Left lung (tissue), 10 donors: ENCODE measurements around the gene GATA6. TPM values are rescaled to one million over a fixed set of nuclear protein-coding genes. Genes with fewer than 3 reads are reported as not detected.

Experiments used
- ATAC-seq: fragments of 200-7000 bp; cut with Tn5 transposase; one replicate; pipeline ENCODE4 v1.9.1; 2020; ENCODE audit warnings: moderate library complexity
- DNase-seq, 4 donors: peaks; one replicate each; pipeline ENCODE4 v3.0.0-alpha.2; 2013 to 2020
- H3K27ac ChIP-seq, 2 donors: fragments of 200-600 bp; sonication (generic) in 1 of 2; one replicate each; pipeline versions ENCODE4 v1.5.0 to v1.8.0; 2020 to 2021
- H3K27me3 ChIP-seq, 2 donors: fragments of 200-600 bp; sonication (generic) in 1 of 2; one replicate each; pipeline versions ENCODE4 v1.5.0 to v1.8.0; 2020 to 2021
- H3K36me3 ChIP-seq, 2 donors: fragments of 200-600 bp; sonication (generic) in 1 of 2; one replicate each; pipeline versions ENCODE4 v1.5.0 to v1.8.0; 2020 to 2021
- H3K4me1 ChIP-seq, 2 donors: fragments of 200-600 bp; one replicate each; pipeline ENCODE4 v1.8.0; 2021
- H3K4me3 ChIP-seq, 2 donors: fragments of 200-600 bp; sonication (generic) in 1 of 2; one replicate each; pipeline versions ENCODE4 v1.5.0 to v1.8.0; 2020 to 2021; ENCODE audit warnings: mild to moderate bottlenecking in 1 of 2
- H3K9me3 ChIP-seq, 2 donors: fragments of 200-600 bp; sonication (generic) in 1 of 2; one replicate each; pipeline versions ENCODE4 v1.5.0 to v1.8.0; 2020 to 2021
- intact Hi-C, 2 donors: fragments of 100-400 bp; cut with DNase I; formaldehyde crosslinking; loops; one replicate each; pipeline versions ENCODE4 v1.11.2 to v1.14.2; 2022
- polyA plus RNA-seq, 6 donors: library from polyadenylated mRNA; unstranded; fragments of 120-200 nt; gene quantifications; one replicate each; pipeline ENCODE4 v1.2.1, GENCODE V29; 2013; ENCODE audit not compliant: insufficient read length in 6 of 6
- total RNA-seq, 2 donors: library from RNA; stranded (reverse); fragmentation: NEBNext Ultra II Directional; extraction: Animal tissue kit (Norgen Biotek cat#: 25700); gene quantifications; one replicate each; pipeline ENCODE4 v1.2.1, GENCODE V29; 2021
- TF ChIP-seq, protein P1 (sequence below), 2 donors: fragments of 200-600 bp; sonication (generic) in 1 of 2; IDR thresholded peaks; one replicate each; pipeline versions ENCODE4 v1.5.0 to v1.8.0; 2021; ENCODE audit warnings: antibody characterized with exemption in 2 of 2
- donor health status: DM: no; HTN: yes; CAD: no.
- donor health status: DM: no; HTN: no; CAD: no.

The GATA6 gene
- total and polyA plus RNA-seq, 8 donors = 20.6 to 71.3 (median 56.8) TPM

GRCh38 chr18:22145160-22145559, 24.2 kb upstream of the GATA6 start:
- intact Hi-C loops = no loop called here
- TF ChIP-seq, protein P1, sequence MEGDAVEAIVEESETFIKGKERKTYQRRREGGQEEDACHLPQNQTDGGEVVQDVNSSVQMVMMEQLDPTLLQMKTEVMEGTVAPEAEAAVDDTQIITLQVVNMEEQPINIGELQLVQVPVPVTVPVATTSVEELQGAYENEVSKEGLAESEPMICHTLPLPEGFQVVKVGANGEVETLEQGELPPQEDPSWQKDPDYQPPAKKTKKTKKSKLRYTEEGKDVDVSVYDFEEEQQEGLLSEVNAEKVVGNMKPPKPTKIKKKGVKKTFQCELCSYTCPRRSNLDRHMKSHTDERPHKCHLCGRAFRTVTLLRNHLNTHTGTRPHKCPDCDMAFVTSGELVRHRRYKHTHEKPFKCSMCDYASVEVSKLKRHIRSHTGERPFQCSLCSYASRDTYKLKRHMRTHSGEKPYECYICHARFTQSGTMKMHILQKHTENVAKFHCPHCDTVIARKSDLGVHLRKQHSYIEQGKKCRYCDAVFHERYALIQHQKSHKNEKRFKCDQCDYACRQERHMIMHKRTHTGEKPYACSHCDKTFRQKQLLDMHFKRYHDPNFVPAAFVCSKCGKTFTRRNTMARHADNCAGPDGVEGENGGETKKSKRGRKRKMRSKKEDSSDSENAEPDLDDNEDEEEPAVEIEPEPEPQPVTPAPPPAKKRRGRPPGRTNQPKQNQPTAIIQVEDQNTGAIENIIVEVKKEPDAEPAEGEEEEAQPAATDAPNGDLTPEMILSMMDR (IDR thresholded peaks at IDR 0.05) = no peak
- no peak for DNase-seq
- H3K27me3 ChIP-seq = no peaks in the 10 kb centered on the region
- no peak overlapping the region for H3K27ac ChIP-seq
- H3K9me3 ChIP-seq = no peaks in the 10 kb centered on the region
- no peaks in the 10 kb centered on the region for H3K4me1 ChIP-seq
- no peak for ATAC-seq
- H3K36me3 ChIP-seq = no peaks in the 10 kb centered on the region
- no peak overlapping the region for H3K4me3 ChIP-seq

GRCh38 chr18:22149710-22150109, 19.7 kb upstream of the GATA6 start:
- ATAC-seq (peak; percentile 74), DNase-seq (no peak)
- Histone ChIP-seq H3K27me3 (no peaks in the 10 kb centered on the region), H3K4me3 (no peak overlapping the region), H3K9me3 (no peaks in the 10 kb centered on the region), H3K27ac (no peak overlapping the region), H3K36me3 (no peaks in the 10 kb centered on the region), H3K4me1 (no peaks in the 10 kb centered on the region)
- TF ChIP-seq, protein P1 (IDR thresholded peaks at IDR 0.05) = no peak
- intact Hi-C loops = no loop called here

GRCh38 chr18:22152093-22152492, 17.3 kb upstream of the GATA6 start:
- TF ChIP-seq, protein P1 (IDR thresholded peaks at IDR 0.05) = no peak
- H3K27ac ChIP-seq = no peak overlapping the region
- ATAC-seq = no peak
- H3K4me1 ChIP-seq = no peaks in the 10 kb centered on the region
- intact Hi-C loops = no loop called here
- H3K4me3 ChIP-seq = no peak overlapping the region
- H3K27me3 ChIP-seq = no peaks in the 10 kb centered on the region
- no peaks in the 10 kb centered on the region for H3K36me3 ChIP-seq
- no peak for DNase-seq
- no peaks in the 10 kb centered on the region for H3K9me3 ChIP-seq

DNA sequence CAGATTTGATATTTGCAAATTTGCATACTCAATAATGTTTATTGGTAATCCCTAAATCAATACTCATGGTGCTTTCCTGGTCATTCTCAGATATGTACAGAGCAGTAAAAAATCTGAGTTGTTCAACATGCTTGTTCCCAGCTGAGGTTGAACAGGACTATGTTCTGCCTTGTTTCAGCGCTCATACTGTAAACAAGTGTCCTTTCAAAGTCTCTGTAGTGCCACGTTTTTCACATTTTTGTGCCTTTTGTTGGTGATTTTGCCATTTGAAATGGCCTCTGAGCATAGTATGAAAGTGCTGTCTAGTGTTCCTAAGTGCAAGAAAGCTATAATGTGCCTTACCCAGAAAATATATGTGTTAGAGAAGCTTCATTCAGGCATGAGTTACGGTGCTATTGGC, 16.0 kb upstream of the GATA6 start:
- H3K27me3 ChIP-seq = no peaks in the 10 kb centered on the region
- H3K9me3 ChIP-seq = no peaks in the 10 kb centered on the region
- DNase-seq (no peak), ATAC-seq (no peak)
- no peaks in the 10 kb centered on the region for H3K4me1 ChIP-seq
- intact Hi-C loops = no loop called here
- H3K36me3 ChIP-seq = no peaks in the 10 kb centered on the region
- H3K27ac ChIP-seq = no peak overlapping the region
- H3K4me3 ChIP-seq = no peak overlapping the region
- TF ChIP-seq, protein P1 (IDR thresholded peaks at IDR 0.05) = no peak

DNA sequence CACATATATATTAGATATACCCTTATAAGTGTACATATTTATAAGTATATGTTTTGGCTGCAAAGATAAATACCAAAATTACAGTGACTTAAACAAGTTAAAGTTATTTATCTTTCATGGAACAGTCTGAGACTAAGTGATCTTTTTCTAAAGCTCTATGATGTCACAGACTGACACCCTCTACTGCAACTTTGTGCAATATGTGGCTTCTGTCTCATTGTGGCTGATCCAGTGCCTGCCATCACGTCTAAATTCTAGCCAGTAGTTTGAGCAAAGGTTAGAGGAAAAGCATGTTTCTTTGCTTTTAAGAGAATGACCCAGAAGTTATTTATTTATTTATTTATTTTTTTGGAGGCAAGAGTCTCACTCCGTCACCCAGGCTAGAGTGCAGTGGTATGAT, 13.8 kb upstream of the GATA6 start:
- intact Hi-C loops = no loop called here
- ATAC-seq = no peak
- TF ChIP-seq, protein P1 (IDR thresholded peaks at IDR 0.05) = no peak

More for the DNA sequence above, 13.8 kb upstream of the GATA6 start:
- Histone ChIP-seq H3K36me3 (no peaks in the 10 kb centered on the region), H3K9me3 (no peaks in the 10 kb centered on the region), H3K4me1 (no peaks in the 10 kb centered on the region), H3K27me3 (no peaks in the 10 kb centered on the region), H3K27ac (no peak overlapping the region), H3K4me3 (no peak overlapping the region)
- no peak for DNase-seq
